T-helper 1 cell treated with Interleukin-12 subunit alpha and Interleukin-12 subunit beta and Interleukin-4 antibody, amounts not matched to agents 30 μg/mL and 1 μg/mL, for 36 hours (primary cell): ENCODE measurements around the gene SMIM10L1.

Experiments
- H3K27ac Mint-ChIP-seq: one replicate; pipeline ENCODE4 v1.8.0; 2021; ENCODE audit warnings: mild to moderate bottlenecking, mixed read lengths
- H3K27me3 Mint-ChIP-seq: one replicate; pipeline ENCODE4 v1.8.0; 2021; ENCODE audit warnings: low read depth, mixed read lengths
- H3K36me3 Mint-ChIP-seq: one replicate; pipeline ENCODE4 v1.8.0; 2021; ENCODE audit warnings: low read depth, mixed read lengths
- H3K4me1 Mint-ChIP-seq: one replicate; pipeline ENCODE4 v1.8.0; 2021; ENCODE audit warnings: low read depth, mixed read lengths
- H3K4me3 Mint-ChIP-seq: one replicate; pipeline ENCODE4 v1.8.0; 2021; ENCODE audit warnings: mild to moderate bottlenecking, moderate library complexity, mixed read lengths
- H3K9me3 Mint-ChIP-seq: one replicate; pipeline ENCODE4 v1.8.0; 2021; ENCODE audit warnings: mixed read lengths

The SMIM10L1 gene

DNA sequence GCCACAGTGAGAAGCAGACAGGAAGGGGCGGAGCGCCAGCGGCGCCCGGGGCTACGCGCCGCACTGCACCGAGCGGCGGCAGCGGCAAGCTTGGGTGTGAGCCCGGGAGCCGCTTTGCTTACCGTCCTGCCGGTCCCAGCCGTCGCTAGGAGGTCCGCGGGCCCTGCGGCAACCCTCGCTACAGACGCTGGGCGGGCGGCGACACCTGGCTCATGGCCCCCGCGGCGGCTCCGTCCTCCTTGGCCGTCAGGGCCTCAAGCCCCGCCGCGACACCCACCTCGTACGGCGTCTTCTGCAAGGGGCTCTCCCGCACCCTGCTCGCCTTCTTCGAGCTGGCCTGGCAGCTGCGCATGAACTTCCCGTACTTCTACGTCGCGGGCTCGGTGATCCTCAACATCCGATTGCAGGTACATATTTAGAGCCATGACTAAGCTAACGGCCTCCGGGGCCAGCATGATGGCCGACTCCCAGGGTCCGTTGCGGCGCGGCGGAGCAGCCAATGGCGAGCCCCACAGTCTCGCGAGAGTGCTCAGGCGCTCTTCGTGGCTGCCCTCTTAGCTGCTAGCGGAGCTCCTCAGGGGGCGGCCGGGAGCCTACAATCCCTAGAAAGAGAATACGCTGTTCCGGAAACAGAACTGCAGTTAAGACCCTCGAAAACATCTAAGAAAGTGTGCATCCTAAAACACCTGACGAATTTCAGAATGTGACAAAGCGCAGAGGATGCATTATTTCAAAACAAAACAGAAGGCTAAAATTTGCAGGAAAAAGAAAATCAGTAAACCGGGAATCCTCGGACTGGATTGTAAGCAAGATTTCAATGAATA, at the start of gene SMIM10L1:
Gene SMIM10L1, plus strand, starts transcription at position 50 of the 824 bp plus-strand sequence. Its CDS starts 163 bp downstream, at position 213.
- Mint-ChIP-seq H3K27me3 (no peaks in the 10 kb centered on the region), H3K9me3 (no peaks in the 10 kb centered on the region), H3K36me3 (peaks cover 38% of the 10 kb centered on the region), H3K4me3 (peak within 1 kb of the TSS; percentile 98), H3K27ac (peak within 1 kb of the TSS; percentile 98), H3K4me1 (peaks cover 39% of the 10 kb centered on the region)

DNA sequence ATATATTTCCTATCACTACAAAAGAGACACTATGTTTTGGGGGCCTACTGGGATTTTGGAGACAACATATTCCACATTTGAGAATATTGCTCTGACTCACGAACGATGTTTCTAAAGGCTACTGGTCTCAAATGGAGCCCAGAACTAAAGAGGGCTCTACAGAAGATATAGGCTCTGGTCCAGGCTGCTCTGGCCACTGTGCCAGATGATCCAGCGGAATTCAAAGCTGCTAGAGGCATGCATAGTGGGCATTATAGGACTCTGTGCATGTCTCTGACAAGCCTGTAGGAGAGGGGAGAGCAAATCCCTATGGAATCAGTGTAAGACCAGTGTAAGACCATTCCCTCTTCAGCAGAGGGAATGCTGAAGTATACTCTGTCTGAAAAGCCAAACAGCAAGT, 40.6 kb upstream of the SMIM10L1 start:
- Mint-ChIP-seq H3K4me3 (no peak overlapping the region), H3K9me3 (peaks cover 12% of the 10 kb centered on the region), H3K36me3 (peaks cover 18% of the 10 kb centered on the region), H3K4me1 (peaks cover 6% of the 10 kb centered on the region), H3K27ac (no peak overlapping the region), H3K27me3 (no peaks in the 10 kb centered on the region)

- H3K36me3 Mint-ChIP-seq, result peaks cover 18% of the 10 kb centered on the region
- H3K4me1 Mint-ChIP-seq, result peaks cover 7% of the 10 kb centered on the region
- no peaks in the 10 kb centered on the region for H3K27me3 Mint-ChIP-seq
These were observed 40.0 kb upstream of the SMIM10L1 start for GRCh38 chr12:11130999-11131398.

GRCh38 chr12:11133162-11133561, 37.8 kb upstream of the SMIM10L1 start:
- H3K27me3 Mint-ChIP-seq, result no peaks in the 10 kb centered on the region
- H3K4me3 Mint-ChIP-seq, result no peak overlapping the region
- H3K36me3 Mint-ChIP-seq, result peaks cover 15% of the 10 kb centered on the region
- no peak overlapping the region for H3K27ac Mint-ChIP-seq
- peaks cover 12% of the 10 kb centered on the region for H3K4me1 Mint-ChIP-seq
- H3K9me3 Mint-ChIP-seq, result no peaks in the 10 kb centered on the region

More at GRCh38 chr12:11130999-11131398, 40.0 kb upstream of the SMIM10L1 start:
- peaks cover 11% of the 10 kb centered on the region for H3K9me3 Mint-ChIP-seq
- no peak overlapping the region for H3K27ac Mint-ChIP-seq
- H3K4me3 Mint-ChIP-seq, result no peak overlapping the region

DNA sequence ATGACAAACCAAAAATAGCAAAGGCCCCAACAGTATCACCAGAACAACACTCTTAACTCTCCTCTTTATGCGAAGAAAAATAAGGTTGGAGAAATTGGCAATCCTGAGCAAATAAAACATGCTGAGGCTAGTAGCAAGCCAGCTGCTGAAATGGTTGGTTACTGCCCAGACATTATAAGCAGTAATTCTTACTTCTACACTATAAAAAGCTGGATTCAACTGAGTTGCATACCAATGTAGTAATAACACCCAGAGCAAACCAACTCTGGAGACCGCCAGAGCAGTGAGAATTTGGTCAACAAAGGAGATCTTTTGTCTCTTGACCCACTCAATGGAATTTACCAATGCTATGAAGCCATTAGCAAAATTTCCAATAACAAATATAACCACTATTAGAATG, 37.2 kb upstream of the SMIM10L1 start:
- H3K9me3 Mint-ChIP-seq, result no peaks in the 10 kb centered on the region
- H3K4me3 Mint-ChIP-seq, result no peak overlapping the region
- H3K36me3 Mint-ChIP-seq, result peaks cover 11% of the 10 kb centered on the region
- H3K4me1 Mint-ChIP-seq, result peaks cover 12% of the 10 kb centered on the region
- H3K27ac Mint-ChIP-seq, result no peak overlapping the region
- H3K27me3 Mint-ChIP-seq, result no peaks in the 10 kb centered on the region

DNA sequence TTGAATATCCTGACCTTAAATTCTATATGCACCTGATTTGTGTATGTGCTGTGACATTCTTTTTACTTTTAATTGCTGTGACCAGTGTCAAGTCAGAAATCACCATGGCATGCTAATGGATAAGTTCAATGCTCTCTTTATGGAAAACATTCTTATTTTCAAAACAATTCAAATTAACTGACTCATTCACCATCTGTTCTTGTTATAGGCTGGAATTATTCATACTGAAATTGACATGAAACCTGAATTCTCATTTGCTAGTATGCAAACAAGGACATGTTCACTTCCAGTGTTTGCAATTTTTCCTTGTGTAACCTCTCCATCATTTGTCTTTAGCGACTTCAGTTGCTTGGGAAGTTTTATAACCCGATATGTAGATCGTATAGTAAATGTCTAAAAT, 36.7 kb upstream of the SMIM10L1 start, which contains the start of gene TAS2R30:
Gene TAS2R30, minus strand, starts transcription at position 340 of the 400 bp plus-strand sequence. CDS start 400 bp downstream, outside the sequence.
- H3K36me3 Mint-ChIP-seq, result peaks cover 6% of the 10 kb centered on the region
- no peak within 1 kb of the TSS for H3K4me3 Mint-ChIP-seq
- H3K9me3 Mint-ChIP-seq, result no peaks in the 10 kb centered on the region
- H3K4me1 Mint-ChIP-seq, result peaks cover 12% of the 10 kb centered on the region
- no peak within 1 kb of the TSS for H3K27ac Mint-ChIP-seq
- H3K27me3 Mint-ChIP-seq, result no peaks in the 10 kb centered on the region

- peaks cover 8% of the 10 kb centered on the region for H3K36me3 Mint-ChIP-seq
- H3K9me3 Mint-ChIP-seq, result no peaks in the 10 kb centered on the region
- H3K27ac Mint-ChIP-seq, result no peak overlapping the region
- peaks cover 12% of the 10 kb centered on the region for H3K4me1 Mint-ChIP-seq
- no peaks in the 10 kb centered on the region for H3K27me3 Mint-ChIP-seq
- no peak overlapping the region for H3K4me3 Mint-ChIP-seq
These were observed 34.9 kb upstream of the SMIM10L1 start for GRCh38 chr12:11136075-11136474.

DNA sequence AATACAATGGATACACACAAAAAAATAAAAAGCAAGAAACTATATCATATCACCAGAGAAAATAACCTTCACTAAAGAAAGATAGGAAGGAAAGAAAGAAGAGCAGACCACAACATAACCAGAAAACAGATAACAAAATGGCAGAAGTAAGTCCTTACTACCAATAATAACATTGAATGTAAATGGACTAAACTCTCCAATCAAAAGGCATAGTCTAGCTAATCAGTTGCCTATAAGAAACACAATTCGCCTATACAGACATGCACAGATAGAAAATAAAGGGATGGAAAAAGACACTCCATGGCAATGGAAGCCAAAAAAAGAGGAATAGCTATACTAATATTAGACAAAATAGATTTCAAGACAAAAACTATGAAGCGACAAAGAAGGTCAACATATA, 27.6 kb upstream of the SMIM10L1 start:
- peaks cover 8% of the 10 kb centered on the region for H3K9me3 Mint-ChIP-seq
- no peak overlapping the region for H3K4me3 Mint-ChIP-seq
- no peak overlapping the region for H3K27ac Mint-ChIP-seq
- peaks cover 12% of the 10 kb centered on the region for H3K36me3 Mint-ChIP-seq
- peaks cover 2% of the 10 kb centered on the region for H3K4me1 Mint-ChIP-seq
- H3K27me3 Mint-ChIP-seq, result no peaks in the 10 kb centered on the region

- H3K4me3 Mint-ChIP-seq, result no peak overlapping the region
These were observed 26.7 kb upstream of the SMIM10L1 start for GRCh38 chr12:11144297-11144696.

GRCh38 chr12:11147420-11147819, 23.6 kb upstream of the SMIM10L1 start:
- Mint-ChIP-seq H3K9me3 (peaks cover 23% of the 10 kb centered on the region), H3K27me3 (no peaks in the 10 kb centered on the region), H3K27ac (no peak overlapping the region), H3K4me1 (peaks cover 6% of the 10 kb centered on the region), H3K4me3 (no peak overlapping the region), H3K36me3 (peaks cover 20% of the 10 kb centered on the region)

More at GRCh38 chr12:11144297-11144696, 26.7 kb upstream of the SMIM10L1 start:
- Mint-ChIP-seq H3K27ac (no peak overlapping the region), H3K27me3 (no peaks in the 10 kb centered on the region), H3K9me3 (peaks cover 11% of the 10 kb centered on the region), H3K36me3 (peaks cover 15% of the 10 kb centered on the region), H3K4me1 (peaks cover 4% of the 10 kb centered on the region)

DNA sequence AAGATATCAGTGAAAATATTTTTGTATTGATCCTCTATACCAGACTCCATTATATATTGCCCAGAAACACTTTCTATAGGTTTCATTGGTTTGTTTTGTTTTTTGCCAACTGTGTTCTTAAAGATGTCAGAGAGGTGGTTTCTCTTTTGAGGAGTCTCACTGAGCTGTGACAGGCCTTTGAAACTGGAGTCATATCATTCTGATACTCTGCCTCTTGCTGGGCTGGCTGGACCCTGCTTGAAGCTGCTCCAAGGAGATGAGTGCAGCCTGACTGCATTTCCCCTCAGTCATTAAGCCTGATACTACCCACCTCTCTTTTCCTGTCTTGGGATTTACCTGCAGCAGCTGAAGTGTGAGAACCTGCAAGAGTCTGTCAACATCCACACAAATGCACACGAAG, 20.2 kb upstream of the SMIM10L1 start:
- H3K4me1 Mint-ChIP-seq, result peaks cover 5% of the 10 kb centered on the region
- H3K27me3 Mint-ChIP-seq, result no peaks in the 10 kb centered on the region
- peaks cover 27% of the 10 kb centered on the region for H3K36me3 Mint-ChIP-seq
- no peak overlapping the region for H3K4me3 Mint-ChIP-seq
- H3K9me3 Mint-ChIP-seq, result peaks cover 21% of the 10 kb centered on the region
- no peak overlapping the region for H3K27ac Mint-ChIP-seq

DNA sequence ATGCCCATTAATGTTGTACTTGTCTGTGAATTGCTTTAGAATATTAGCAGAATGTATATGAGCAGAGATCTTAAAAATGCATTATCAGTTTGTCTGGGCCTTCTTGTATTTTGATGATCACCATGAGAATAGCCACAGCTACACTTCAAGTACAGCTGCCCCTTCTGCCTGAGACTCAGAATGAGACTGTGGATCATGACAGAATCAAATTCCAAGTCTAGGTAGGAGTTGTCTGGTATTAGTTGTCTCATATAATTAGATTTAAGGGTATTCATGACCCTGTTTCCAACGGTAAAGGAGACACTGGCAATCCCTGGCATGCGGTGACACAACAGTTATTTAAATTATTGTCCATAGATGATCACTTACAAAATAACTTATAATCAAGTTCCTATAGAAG, 18.3 kb upstream of the SMIM10L1 start:
- Mint-ChIP-seq H3K36me3 (peaks cover 34% of the 10 kb centered on the region), H3K27me3 (no peaks in the 10 kb centered on the region), H3K4me3 (no peak overlapping the region), H3K4me1 (peaks cover 6% of the 10 kb centered on the region), H3K27ac (no peak overlapping the region), H3K9me3 (peaks cover 28% of the 10 kb centered on the region)

GRCh38 chr12:11154400-11154925, 16.5 kb upstream of the SMIM10L1 start:
- no peaks in the 10 kb centered on the region for H3K27me3 Mint-ChIP-seq
- no peak overlapping the region for H3K4me3 Mint-ChIP-seq
- H3K36me3 Mint-ChIP-seq, result peaks cover 38% of the 10 kb centered on the region
- H3K9me3 Mint-ChIP-seq, result peaks cover 29% of the 10 kb centered on the region
- peaks cover 7% of the 10 kb centered on the region for H3K4me1 Mint-ChIP-seq
- no peak overlapping the region for H3K27ac Mint-ChIP-seq

DNA sequence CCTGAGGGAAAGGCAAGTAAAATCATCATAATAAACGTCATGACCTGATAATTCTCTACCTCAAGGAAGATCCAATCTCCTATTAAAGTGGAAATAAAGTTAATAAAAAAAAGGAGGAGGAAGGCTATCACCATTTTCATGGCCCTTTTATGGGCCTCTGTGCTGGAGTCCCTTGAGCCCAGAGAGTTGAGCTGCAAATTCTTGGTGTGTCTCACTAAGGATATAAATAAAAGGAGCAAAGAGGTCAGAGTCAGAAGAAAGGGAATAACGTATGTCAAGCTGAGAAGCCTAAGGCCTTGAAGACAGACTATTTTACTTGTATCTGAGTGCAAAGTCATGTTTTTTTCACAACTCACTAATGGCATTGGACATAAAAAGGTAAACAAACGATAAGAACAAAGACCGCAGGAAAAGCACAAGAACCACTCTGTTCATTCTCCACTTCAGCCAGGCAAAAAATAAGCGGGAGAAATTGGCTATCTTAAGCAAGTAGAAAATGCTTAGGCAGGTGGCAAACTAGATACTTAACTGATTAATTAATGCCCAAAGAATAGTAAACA, 12.0 kb upstream of the SMIM10L1 start:
- peaks cover 38% of the 10 kb centered on the region for H3K36me3 Mint-ChIP-seq
- peaks cover 17% of the 10 kb centered on the region for H3K9me3 Mint-ChIP-seq
- H3K27me3 Mint-ChIP-seq, result no peaks in the 10 kb centered on the region
- H3K4me1 Mint-ChIP-seq, result peaks cover 9% of the 10 kb centered on the region
- H3K4me3 Mint-ChIP-seq, result no peak overlapping the region
- H3K27ac Mint-ChIP-seq, result no peak overlapping the region

DNA sequence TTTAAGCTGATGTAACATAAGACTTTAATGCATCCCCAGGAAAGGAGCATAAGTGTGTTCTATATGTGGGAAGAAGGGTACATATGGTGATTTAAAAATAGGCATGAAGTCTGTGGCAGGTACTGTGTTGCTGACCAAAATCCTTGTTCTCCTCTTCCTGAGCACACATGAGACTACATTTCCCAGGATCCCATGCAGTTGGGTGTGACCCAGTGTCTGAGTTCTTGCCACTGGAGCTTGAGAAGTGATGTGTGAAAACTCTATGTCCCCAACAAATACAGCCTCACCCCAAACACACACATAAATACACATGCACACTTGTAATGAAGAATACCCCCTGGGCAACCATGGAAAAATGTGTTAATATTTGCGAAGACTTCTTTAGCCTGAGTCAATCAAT, 8.5 kb upstream of the SMIM10L1 start:
- Mint-ChIP-seq H3K27ac (no peak overlapping the region), H3K4me3 (no peak overlapping the region), H3K9me3 (peaks cover 4% of the 10 kb centered on the region), H3K36me3 (peaks cover 37% of the 10 kb centered on the region), H3K4me1 (peaks cover 22% of the 10 kb centered on the region), H3K27me3 (no peaks in the 10 kb centered on the region)
